Rectal smooth muscle tissue (tissue), 1 donor: ENCODE results near the gene KCNQ5.

Experiments
- H3K27ac ChIP-seq: one replicate; pipeline ENCODE4 v1.7.0; 2013; ENCODE audit warnings: low read depth, low read length, inconsistent platforms
- H3K27me3 ChIP-seq: one replicate; pipeline ENCODE4 v1.7.0; 2013; ENCODE audit warnings: low read length; ENCODE audit not compliant: control insufficient read depth, insufficient read depth
- H3K36me3 ChIP-seq: one replicate; pipeline ENCODE4 v1.7.0; 2013; ENCODE audit warnings: low read length; ENCODE audit not compliant: control insufficient read depth, insufficient read depth
- H3K4me1 ChIP-seq: one replicate; pipeline ENCODE4 v1.7.0; 2013; ENCODE audit warnings: low read length; ENCODE audit not compliant: control insufficient read depth, insufficient read depth
- H3K4me3 ChIP-seq: one replicate; pipeline ENCODE4 v1.7.0; 2013; ENCODE audit warnings: low read length
- H3K9ac ChIP-seq: one replicate; pipeline ENCODE4 v1.7.0; 2013; ENCODE audit warnings: low read length

KCNQ5 gene

GRCh38 chr6:72793641-72794395 lies 172.0 kb downstream of the KCNQ5 start:
- no peaks in the 10 kb centered on the region for H3K4me1 ChIP-seq
- no peak overlapping the region for H3K27ac ChIP-seq
- H3K36me3 ChIP-seq = no peaks in the 10 kb centered on the region
- H3K4me3 ChIP-seq = no peak overlapping the region
- H3K9ac ChIP-seq = no peak overlapping the region
- H3K27me3 ChIP-seq = no peaks in the 10 kb centered on the region

DNA sequence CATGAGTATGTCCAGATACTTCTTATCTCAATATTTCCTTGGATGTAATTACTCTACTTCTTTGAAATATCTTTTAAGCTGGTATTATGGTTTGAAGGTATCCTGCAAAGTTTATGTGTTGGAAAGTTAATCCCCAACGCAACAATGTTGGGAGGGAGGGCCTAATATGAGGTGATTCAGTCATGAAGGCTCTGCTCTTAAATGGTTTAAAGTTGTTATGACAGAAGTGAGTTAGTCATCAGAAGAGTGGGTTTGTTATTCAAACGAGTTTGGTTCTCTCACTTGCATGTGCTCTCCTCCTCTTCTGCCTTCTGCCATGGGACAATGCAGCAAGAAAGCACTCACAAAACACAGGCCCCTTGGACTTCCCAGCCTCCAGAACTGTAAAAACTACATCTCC lies 176.3 kb downstream of the KCNQ5 start:
- H3K27ac ChIP-seq = no peak overlapping the region
- H3K9ac ChIP-seq = no peak overlapping the region
- no peaks in the 10 kb centered on the region for H3K4me1 ChIP-seq
- no peaks in the 10 kb centered on the region for H3K36me3 ChIP-seq
- no peaks in the 10 kb centered on the region for H3K27me3 ChIP-seq
- no peak overlapping the region for H3K4me3 ChIP-seq

GRCh38 chr6:72809746-72810379 lies 188.0 kb downstream of the KCNQ5 start:
- H3K27ac ChIP-seq = no peak overlapping the region
- no peaks in the 10 kb centered on the region for H3K27me3 ChIP-seq
- H3K9ac ChIP-seq = no peak overlapping the region
- no peaks in the 10 kb centered on the region for H3K4me1 ChIP-seq
- H3K4me3 ChIP-seq = no peak overlapping the region
- H3K36me3 ChIP-seq = no peaks in the 10 kb centered on the region

GRCh38 chr6:72810571-72811280 lies 188.9 kb downstream of the KCNQ5 start:
- Histone ChIP-seq H3K4me1 (no peaks in the 10 kb centered on the region), H3K27ac (no peak overlapping the region), H3K36me3 (no peaks in the 10 kb centered on the region), H3K27me3 (no peaks in the 10 kb centered on the region), H3K4me3 (no peak overlapping the region), H3K9ac (no peak overlapping the region)

GRCh38 chr6:72811971-72812421 lies 190.1 kb downstream of the KCNQ5 start:
- H3K36me3 ChIP-seq = no peaks in the 10 kb centered on the region
- H3K27ac ChIP-seq = no peak overlapping the region

GRCh38 chr6:72813807-72814596 lies 192.1 kb downstream of the KCNQ5 start:
- H3K4me1 ChIP-seq = no peaks in the 10 kb centered on the region
- no peaks in the 10 kb centered on the region for H3K27me3 ChIP-seq
- H3K4me3 ChIP-seq = no peak overlapping the region
- H3K36me3 ChIP-seq = no peaks in the 10 kb centered on the region
- no peak overlapping the region for H3K27ac ChIP-seq
- no peak overlapping the region for H3K9ac ChIP-seq

More at GRCh38 chr6:72811971-72812421, 190.1 kb downstream of the KCNQ5 start:
- no peaks in the 10 kb centered on the region for H3K4me1 ChIP-seq
- no peak overlapping the region for H3K9ac ChIP-seq
- H3K27me3 ChIP-seq = no peaks in the 10 kb centered on the region
- H3K4me3 ChIP-seq = no peak overlapping the region

DNA sequence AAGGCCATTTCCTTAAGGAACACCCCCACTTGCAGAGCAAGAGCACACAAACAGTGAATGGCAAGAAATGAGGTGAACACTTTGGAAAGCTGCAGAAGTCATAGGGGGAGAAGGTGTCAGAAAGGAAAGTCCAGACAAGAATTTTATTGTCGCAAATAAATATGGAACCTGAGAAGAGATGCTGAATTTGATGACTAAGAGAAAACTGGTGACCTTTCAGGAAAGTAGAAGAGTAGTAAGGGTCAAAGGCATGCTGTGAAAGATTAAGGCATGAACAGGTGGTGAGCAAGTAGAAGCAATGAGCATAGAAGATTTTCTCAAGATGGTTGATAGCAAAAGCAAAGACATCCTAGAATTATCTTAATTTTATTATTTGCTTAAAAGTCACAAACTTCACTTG lies 194.2 kb downstream of the KCNQ5 start:
- Histone ChIP-seq H3K4me1 (no peaks in the 10 kb centered on the region), H3K27me3 (no peaks in the 10 kb centered on the region), H3K9ac (no peak overlapping the region), H3K27ac (no peak overlapping the region), H3K4me3 (no peak overlapping the region), H3K36me3 (no peaks in the 10 kb centered on the region)

- Histone ChIP-seq H3K4me1 (no peaks in the 10 kb centered on the region), H3K9ac (no peak overlapping the region), H3K27me3 (no peaks in the 10 kb centered on the region), H3K27ac (no peak overlapping the region), H3K36me3 (no peaks in the 10 kb centered on the region), H3K4me3 (no peak overlapping the region)
Measured at GRCh38 chr6:72817208-72817607, 195.3 kb downstream of the KCNQ5 start.

GRCh38 chr6:72819609-72820008 lies 197.7 kb downstream of the KCNQ5 start:
- Histone ChIP-seq H3K4me3 (no peak overlapping the region), H3K4me1 (no peaks in the 10 kb centered on the region), H3K27me3 (no peaks in the 10 kb centered on the region), H3K27ac (no peak overlapping the region), H3K9ac (no peak overlapping the region), H3K36me3 (no peaks in the 10 kb centered on the region)

- Histone ChIP-seq H3K27me3 (no peaks in the 10 kb centered on the region), H3K27ac (no peak overlapping the region), H3K9ac (no peak overlapping the region), H3K36me3 (no peaks in the 10 kb centered on the region), H3K4me1 (no peaks in the 10 kb centered on the region), H3K4me3 (no peak overlapping the region)
Measured at GRCh38 chr6:72820153-72820552, 198.3 kb downstream of the KCNQ5 start.

GRCh38 chr6:72820906-72821305 lies 199.0 kb downstream of the KCNQ5 start:
- H3K36me3 ChIP-seq = no peaks in the 10 kb centered on the region
- no peaks in the 10 kb centered on the region for H3K4me1 ChIP-seq
- no peaks in the 10 kb centered on the region for H3K27me3 ChIP-seq
- no peak overlapping the region for H3K4me3 ChIP-seq
- no peak overlapping the region for H3K27ac ChIP-seq
- no peak overlapping the region for H3K9ac ChIP-seq

DNA sequence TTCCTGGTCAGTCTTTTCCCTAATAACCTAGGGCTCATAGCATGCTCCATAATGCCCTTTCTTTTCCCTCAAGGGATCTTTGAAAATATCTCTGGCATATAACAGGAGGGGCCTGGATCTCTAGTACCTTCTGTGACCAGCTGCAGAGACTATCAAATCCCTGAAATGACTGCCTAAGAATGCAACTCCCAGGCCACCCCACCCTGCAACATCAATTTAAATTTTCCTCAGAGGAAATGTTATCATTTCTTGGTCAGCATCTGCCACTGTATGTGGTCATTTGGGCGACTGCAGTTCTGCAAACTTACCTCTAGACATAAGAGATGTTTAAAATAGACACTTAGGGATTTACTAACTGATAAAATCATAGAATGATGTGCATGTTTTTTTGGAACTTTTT lies 200.2 kb downstream of the KCNQ5 start:
- Histone ChIP-seq H3K36me3 (no peaks in the 10 kb centered on the region), H3K9ac (no peak overlapping the region), H3K27ac (no peak overlapping the region), H3K4me1 (no peaks in the 10 kb centered on the region), H3K27me3 (no peaks in the 10 kb centered on the region), H3K4me3 (no peak overlapping the region)
